RWPE2 (cell line): ENCODE results near the gene PCCA.

ENCODE experiments used
- ATAC-seq: fragments of 200-7000 bp; cut with Tn5 transposase; 3 replicates; pipeline ENCODE4 v1.9.1; 2021; ENCODE audit warnings: low read depth
- DNase-seq: peaks from one replicate; pipeline ENCODE4 v3.0.0-alpha.2; 2020; ENCODE audit warnings: low spot score
- H3K27ac ChIP-seq: fragments of 450-650 bp; 2 replicates; pipeline ENCODE4 v1.5.1; 2017; ENCODE audit warnings: mild to moderate bottlenecking; ENCODE audit not compliant: poor library complexity, severe bottlenecking
- H3K27me3 ChIP-seq: fragments of 250-450 bp; sonication (Bioruptor Pico); 2 replicates; pipeline ENCODE4 v1.5.1; 2021; ENCODE audit warnings: mild to moderate bottlenecking, moderate library complexity; ENCODE audit not compliant: insufficient read depth, poor library complexity, severe bottlenecking
- H3K36me3 ChIP-seq: fragments of 250-450 bp; sonication (Bioruptor Pico); 2 replicates; pipeline ENCODE4 v1.5.1; 2020; ENCODE audit warnings: low read depth, mild to moderate bottlenecking, moderate library complexity
- H3K4me1 ChIP-seq: fragments of 250-450 bp; sonication (Bioruptor Pico); 2 replicates; pipeline ENCODE4 v1.5.1; 2021; ENCODE audit warnings: mild to moderate bottlenecking, moderate library complexity; ENCODE audit not compliant: insufficient read depth, poor library complexity, severe bottlenecking
- H3K4me3 ChIP-seq: fragments of 250-450 bp; sonication (Bioruptor Pico); 2 replicates; pipeline ENCODE4 v1.5.1; 2021; ENCODE audit warnings: mild to moderate bottlenecking, moderate library complexity; ENCODE audit not compliant: severe bottlenecking
- H3K9me3 ChIP-seq: fragments of 250-450 bp; sonication (Bioruptor Pico); 2 replicates; pipeline ENCODE4 v1.5.1; 2021; ENCODE audit warnings: mild to moderate bottlenecking, moderate library complexity; ENCODE audit not compliant: severe bottlenecking
- TF ChIP-seq, protein P1 (sequence below): fragments of 450-650 bp; IDR thresholded peaks from one replicate; pipeline ENCODE4 v1.5.1; 2017; ENCODE audit warnings: mild to moderate bottlenecking, moderate library complexity; ENCODE audit not compliant: poor library complexity, severe bottlenecking

PCCA gene

DNA sequence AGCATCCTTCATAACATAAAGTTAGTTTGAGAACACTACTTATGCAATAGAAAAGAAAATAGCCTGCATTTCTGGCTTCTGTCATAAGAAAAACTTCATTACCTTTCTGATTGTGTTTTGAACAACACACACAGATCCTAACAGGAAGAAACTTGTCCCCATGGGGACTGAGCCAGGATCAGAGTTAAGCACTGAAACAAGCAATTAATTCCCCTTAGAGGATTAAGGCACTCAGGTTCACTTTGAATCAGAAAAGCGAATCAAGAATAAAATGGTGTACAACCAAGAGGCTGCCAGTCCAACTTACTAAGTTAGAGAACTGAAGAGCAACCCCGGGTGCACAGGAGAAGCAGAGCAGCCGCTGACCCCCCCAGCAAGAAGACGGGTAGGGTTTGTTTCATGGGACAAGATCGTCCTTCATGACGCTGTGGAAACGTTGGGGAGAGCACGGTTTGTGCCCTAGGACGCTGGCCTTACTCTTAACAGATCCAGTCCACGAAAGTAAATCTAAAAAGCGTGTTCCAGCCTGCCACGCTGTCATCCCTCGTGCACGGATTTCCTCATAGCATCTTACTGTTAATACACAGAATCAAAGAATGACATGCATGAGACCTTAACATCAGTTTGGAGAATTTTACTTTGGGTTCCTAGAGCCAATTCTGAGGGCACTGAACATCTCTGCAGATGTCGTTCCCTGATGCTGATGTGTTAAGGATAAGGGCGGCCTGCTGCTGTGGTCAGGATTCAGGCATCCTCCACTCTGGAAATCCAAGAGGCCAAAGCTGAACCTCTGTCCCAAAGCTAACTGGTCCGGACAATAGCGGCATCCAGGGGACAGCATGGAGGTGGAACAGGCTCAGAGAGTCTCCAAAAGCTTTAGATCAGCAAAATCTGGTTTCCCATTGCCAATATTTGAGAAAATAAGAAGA is 453.3 kb downstream of the PCCA start:
- Histone ChIP-seq H3K4me3 (no peak overlapping the region), H3K9me3 (no peaks in the 10 kb centered on the region), H3K27me3 (no peaks in the 10 kb centered on the region), H3K36me3 (no peaks in the 10 kb centered on the region), H3K27ac (no peak overlapping the region), H3K4me1 (peaks cover 9% of the 10 kb centered on the region)
- ATAC-seq = peak; percentile 53
- DNase-seq = no peak
- TF ChIP-seq, protein P1, sequence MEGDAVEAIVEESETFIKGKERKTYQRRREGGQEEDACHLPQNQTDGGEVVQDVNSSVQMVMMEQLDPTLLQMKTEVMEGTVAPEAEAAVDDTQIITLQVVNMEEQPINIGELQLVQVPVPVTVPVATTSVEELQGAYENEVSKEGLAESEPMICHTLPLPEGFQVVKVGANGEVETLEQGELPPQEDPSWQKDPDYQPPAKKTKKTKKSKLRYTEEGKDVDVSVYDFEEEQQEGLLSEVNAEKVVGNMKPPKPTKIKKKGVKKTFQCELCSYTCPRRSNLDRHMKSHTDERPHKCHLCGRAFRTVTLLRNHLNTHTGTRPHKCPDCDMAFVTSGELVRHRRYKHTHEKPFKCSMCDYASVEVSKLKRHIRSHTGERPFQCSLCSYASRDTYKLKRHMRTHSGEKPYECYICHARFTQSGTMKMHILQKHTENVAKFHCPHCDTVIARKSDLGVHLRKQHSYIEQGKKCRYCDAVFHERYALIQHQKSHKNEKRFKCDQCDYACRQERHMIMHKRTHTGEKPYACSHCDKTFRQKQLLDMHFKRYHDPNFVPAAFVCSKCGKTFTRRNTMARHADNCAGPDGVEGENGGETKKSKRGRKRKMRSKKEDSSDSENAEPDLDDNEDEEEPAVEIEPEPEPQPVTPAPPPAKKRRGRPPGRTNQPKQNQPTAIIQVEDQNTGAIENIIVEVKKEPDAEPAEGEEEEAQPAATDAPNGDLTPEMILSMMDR = no peak

DNA sequence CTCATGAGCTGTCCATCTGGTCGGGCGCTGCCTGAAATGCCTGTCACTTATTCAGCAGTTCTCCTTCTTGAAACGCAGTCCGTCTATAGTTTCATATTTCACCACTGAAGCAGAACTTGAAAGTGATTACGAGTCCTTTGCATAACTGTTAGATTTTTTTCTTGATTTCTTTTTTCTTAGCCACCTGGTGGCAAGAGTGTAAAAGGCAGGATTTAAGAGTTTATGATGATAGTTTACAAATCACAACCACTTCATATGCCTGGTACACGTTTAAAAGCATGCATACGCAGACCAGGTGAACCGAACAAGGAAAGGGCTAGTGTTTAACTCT is 453.9 kb downstream of the PCCA start:
- TF ChIP-seq, protein P1 = peak; percentile 61
- no peak for DNase-seq

DNA sequence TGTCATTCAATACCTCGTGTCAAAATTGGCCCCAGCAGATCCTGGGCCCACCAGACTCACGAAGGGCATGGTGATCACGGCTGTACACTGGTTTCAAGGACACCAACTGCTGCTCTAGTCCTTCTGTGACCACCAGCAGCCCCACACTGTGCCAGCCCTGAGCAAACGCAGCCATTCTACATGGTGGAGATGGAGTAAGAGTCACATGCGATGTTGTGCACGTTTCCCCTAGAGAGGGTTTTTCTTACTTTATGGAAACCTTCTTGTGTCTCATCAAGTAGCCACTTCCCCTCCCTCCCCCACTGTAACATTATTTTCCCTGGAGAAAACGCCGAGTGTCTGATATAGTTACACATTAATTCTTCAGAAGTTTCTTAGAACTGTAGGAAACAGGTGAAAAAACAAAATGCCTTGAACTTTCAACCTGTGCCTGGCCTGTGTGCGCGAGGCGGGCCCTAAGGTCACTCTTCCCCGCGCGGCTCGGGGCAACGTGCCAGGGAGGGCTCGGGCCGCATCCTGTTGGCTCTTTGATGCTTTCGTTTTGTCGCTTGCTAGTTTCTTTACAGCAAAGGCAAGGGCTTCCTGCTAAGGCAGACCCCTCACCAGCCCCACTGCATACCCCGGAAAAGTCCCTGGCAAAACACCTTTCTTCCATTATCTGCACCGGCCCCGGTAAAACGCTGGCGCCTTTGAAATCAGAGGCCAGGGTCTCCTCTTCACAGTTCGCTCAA is 455.1 kb downstream of the PCCA start:
- Histone ChIP-seq H3K9me3 (no peaks in the 10 kb centered on the region), H3K36me3 (no peaks in the 10 kb centered on the region), H3K4me3 (no peak overlapping the region), H3K4me1 (peaks cover 13% of the 10 kb centered on the region), H3K27me3 (no peaks in the 10 kb centered on the region), H3K27ac (no peak overlapping the region)
- ATAC-seq = no peak
- no peak for DNase-seq
- TF ChIP-seq, protein P1 = no peak

More for the DNA sequence above, 453.9 kb downstream of the PCCA start:
- Histone ChIP-seq H3K36me3 (no peaks in the 10 kb centered on the region), H3K9me3 (no peaks in the 10 kb centered on the region), H3K27me3 (no peaks in the 10 kb centered on the region), H3K4me1 (peaks cover 9% of the 10 kb centered on the region), H3K4me3 (no peak overlapping the region), H3K27ac (no peak overlapping the region)
- ATAC-seq = peak; percentile 64

- ATAC-seq = no peak
These were observed 456.2 kb downstream of the PCCA start for GRCh38 chr13:100544866-100545683.

More at GRCh38 chr13:100544866-100545683, 456.2 kb downstream of the PCCA start:
- no peaks in the 10 kb centered on the region for H3K36me3 ChIP-seq
- H3K4me3 ChIP-seq = no peak overlapping the region
- TF ChIP-seq, protein P1 = no peak
- H3K27ac ChIP-seq = no peak overlapping the region
- no peaks in the 10 kb centered on the region for H3K27me3 ChIP-seq
- peaks cover 13% of the 10 kb centered on the region for H3K4me1 ChIP-seq
- H3K9me3 ChIP-seq = no peaks in the 10 kb centered on the region
- no peak for DNase-seq
